ENCODE measurements around the gene CHMP3.

DNA sequence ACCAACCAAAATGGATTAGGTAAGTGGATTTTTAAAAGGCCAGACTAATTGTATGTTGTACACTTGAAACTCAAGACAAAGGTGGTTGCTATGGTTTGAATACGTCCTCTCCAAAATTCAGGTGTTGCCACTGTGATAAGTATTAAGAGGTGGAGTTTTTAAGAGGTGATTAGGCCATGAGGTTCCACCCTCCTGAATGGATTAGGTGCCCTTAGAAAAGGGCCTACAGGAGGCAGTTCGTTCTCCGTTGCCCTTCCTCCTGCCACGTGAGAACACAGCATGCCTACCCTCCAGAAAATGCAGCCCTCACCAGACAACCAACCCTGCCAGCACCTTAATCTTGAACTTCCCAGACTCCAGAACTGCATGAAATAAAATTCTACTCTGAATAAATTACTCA lies 51.2 kb downstream of the CHMP3 start:
- TF ChIP-seq CTCF (IDR thresholded peaks at IDR 0.05) (no peak), POLR2A (IDR thresholded peaks at IDR 0.05; ENCODE audit: low read depth) (no peak)

Data from esophagus muscularis mucosa (tissue), 3 donors.